Sigmoid colon (tissue), 4 donors: ENCODE data around the gene TMEM63A.

Experiments used
- EP300 ChIP-seq, 4 donors: sonication (generic); formaldehyde crosslinking; IDR thresholded peaks; one replicate each; pipeline ENCODE4 v1.6.1; 2017; ENCODE audit warnings: antibody characterized with exemption in 4 of 4
- POLR2AphosphoS5 ChIP-seq, 4 donors: sonication (generic); formaldehyde crosslinking; IDR thresholded peaks; one replicate each; pipeline ENCODE4 v1.6.1; 2017; ENCODE audit warnings: antibody characterized with exemption in 4 of 4
- TF ChIP-seq, protein P1 (sequence below), 4 experiments: fragments of 450-650 bp in 3 of 4; fragments of 200-600 bp in 1 of 4; IDR thresholded peaks; one replicate each; pipeline ENCODE4 v1.5.1; 2016 to 2019; ENCODE audit warnings: antibody characterized with exemption in 4 of 4, mild to moderate bottlenecking in 3 of 4, moderate library complexity in 2 of 4

DNA sequence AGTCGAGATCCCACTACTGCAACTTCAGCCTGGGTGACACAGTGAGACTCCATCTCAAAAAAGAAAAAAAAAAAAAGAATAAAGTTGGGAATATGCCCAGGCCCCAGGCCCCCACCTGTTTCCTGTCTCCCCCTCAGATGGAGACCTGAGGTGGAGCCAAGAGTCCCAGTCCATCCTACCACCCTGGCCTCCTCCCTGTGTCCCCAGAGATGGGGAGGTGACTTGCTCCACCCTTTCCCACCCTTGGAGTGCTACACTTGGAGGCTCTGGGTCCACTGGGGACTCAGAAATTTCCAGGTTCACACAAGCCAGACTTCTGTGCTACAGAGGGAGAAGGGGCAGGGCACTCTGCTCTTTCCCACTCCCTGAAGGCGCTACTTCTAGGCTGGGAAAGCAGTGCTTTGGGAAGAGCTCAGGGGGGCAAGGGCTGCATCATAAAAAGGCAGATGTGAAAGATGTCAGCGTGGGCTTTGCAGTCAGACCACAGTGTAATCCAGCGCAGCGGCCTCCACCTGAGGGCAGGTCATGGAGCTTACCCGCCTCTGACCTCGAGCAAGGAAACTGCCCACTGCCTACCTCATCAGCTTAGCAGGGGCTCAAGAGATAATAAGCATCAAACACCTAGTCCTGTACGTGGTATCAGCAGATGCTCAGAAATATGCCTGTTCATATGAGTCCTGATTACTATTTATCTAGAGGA, 13.4 kb downstream of the TMEM63A start:
- TF ChIP-seq, protein P1, sequence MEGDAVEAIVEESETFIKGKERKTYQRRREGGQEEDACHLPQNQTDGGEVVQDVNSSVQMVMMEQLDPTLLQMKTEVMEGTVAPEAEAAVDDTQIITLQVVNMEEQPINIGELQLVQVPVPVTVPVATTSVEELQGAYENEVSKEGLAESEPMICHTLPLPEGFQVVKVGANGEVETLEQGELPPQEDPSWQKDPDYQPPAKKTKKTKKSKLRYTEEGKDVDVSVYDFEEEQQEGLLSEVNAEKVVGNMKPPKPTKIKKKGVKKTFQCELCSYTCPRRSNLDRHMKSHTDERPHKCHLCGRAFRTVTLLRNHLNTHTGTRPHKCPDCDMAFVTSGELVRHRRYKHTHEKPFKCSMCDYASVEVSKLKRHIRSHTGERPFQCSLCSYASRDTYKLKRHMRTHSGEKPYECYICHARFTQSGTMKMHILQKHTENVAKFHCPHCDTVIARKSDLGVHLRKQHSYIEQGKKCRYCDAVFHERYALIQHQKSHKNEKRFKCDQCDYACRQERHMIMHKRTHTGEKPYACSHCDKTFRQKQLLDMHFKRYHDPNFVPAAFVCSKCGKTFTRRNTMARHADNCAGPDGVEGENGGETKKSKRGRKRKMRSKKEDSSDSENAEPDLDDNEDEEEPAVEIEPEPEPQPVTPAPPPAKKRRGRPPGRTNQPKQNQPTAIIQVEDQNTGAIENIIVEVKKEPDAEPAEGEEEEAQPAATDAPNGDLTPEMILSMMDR (IDR thresholded peaks at IDR 0.05): no peak
- TF ChIP-seq EP300 (IDR thresholded peaks at IDR 0.05) (no peak), POLR2AphosphoS5 (IDR thresholded peaks at IDR 0.05) (no peak)
